Epidermal melanocyte (primary cell): ENCODE measurements around the gene ST6GALNAC2.
"Not testable (repeated sequence)": the region's sequence is repeated elsewhere in the genome, so short reads cannot be mapped to it uniquely, and the experiment has no call there.

Experiments
- DNase-seq: peaks from one replicate; pipeline ENCODE4 v3.0.0; 2011; ENCODE audit warnings: low spot score; ENCODE audit not compliant: insufficient read length

The ST6GALNAC2 gene

GRCh38 chr17:76570877-76571471 is 14.7 kb downstream of the ST6GALNAC2 start:
- no peak for DNase-seq

GRCh38 chr17:76570457-76570856 is 15.2 kb downstream of the ST6GALNAC2 start:
- DNase-seq, result no peak

- no peak for DNase-seq
Observed at GRCh38 chr17:76569607-76570279, 15.9 kb downstream of the ST6GALNAC2 start.

GRCh38 chr17:76568811-76569221 is 16.8 kb downstream of the ST6GALNAC2 start:
- no peak for DNase-seq

- DNase-seq, result no peak
Observed at GRCh38 chr17:76567634-76568432, 17.8 kb downstream of the ST6GALNAC2 start.

- no peak for DNase-seq
Observed at GRCh38 chr17:76566988-76567431, 18.6 kb downstream of the ST6GALNAC2 start.

- DNase-seq, result no peak
Observed at GRCh38 chr17:76566613-76566943, 19.1 kb downstream of the ST6GALNAC2 start.

GRCh38 chr17:76565728-76566612 is 19.7 kb downstream of the ST6GALNAC2 start:
- no peak for DNase-seq

GRCh38 chr17:76564991-76565727 is 20.5 kb downstream of the ST6GALNAC2 start:
- not testable (repeated sequence) for DNase-seq

GRCh38 chr17:76563359-76563758 is 22.3 kb downstream of the ST6GALNAC2 start:
- DNase-seq, result not testable (repeated sequence)

GRCh38 chr17:76562734-76563148 is 22.9 kb downstream of the ST6GALNAC2 start:
- no peak for DNase-seq

GRCh38 chr17:76561799-76562268 is 23.8 kb downstream of the ST6GALNAC2 start:
- DNase-seq, result no peak

- no peak for DNase-seq
Observed at GRCh38 chr17:76561332-76561731, 24.3 kb downstream of the ST6GALNAC2 start.

- DNase-seq, result no peak
Observed at GRCh38 chr17:76560877-76561221, 24.8 kb downstream of the ST6GALNAC2 start.

- DNase-seq, result no peak
Observed at GRCh38 chr17:76560036-76560876, 25.4 kb downstream of the ST6GALNAC2 start.

GRCh38 chr17:76559460-76559859 is 26.2 kb downstream of the ST6GALNAC2 start:
- not testable (repeated sequence) for DNase-seq

GRCh38 chr17:76558198-76559095 is 27.2 kb downstream of the ST6GALNAC2 start:
- DNase-seq, result no peak

GRCh38 chr17:76557368-76558197 is 28.1 kb downstream of the ST6GALNAC2 start:
- DNase-seq, result no peak
